ENCODE data around the gene HAO1.
"Not testable (repeated sequence)": the region's sequence is repeated elsewhere in the genome, so short reads cannot be mapped to it uniquely, and the experiment has no call there.

Gene HAO1

GRCh38 chr20:7836076-7836475 is 104.2 kb downstream of the HAO1 start:
- no peak for TF ChIP-seq CTCF (IDR thresholded peaks at IDR 0.05; ENCODE audit: low read depth, low read length, missing control alignments)
- no peak overlapping the region for H3K4me3 ChIP-seq (replicated peaks; ENCODE audit: low read depth, low read length)
- DNase-seq (ENCODE audit: extremely low read depth, low read depth), result no peak

- H3K4me3 ChIP-seq (replicated peaks; ENCODE audit: low read depth, low read length); DNase-seq (ENCODE audit: extremely low read depth, low read depth): not testable (repeated sequence)
These were observed 105.8 kb downstream of the HAO1 start for GRCh38 chr20:7834441-7834840.

Measured in HFF-Myc (cell line).